H9 (cell line): Measurements from ENCODE around the gene COMMD9. TPM values are rescaled to one million over a fixed set of nuclear protein-coding genes. Genes with fewer than 3 reads are reported as not detected.

Experiments
- DNase-seq: peaks from one replicate; pipeline ENCODE4 v3.0.0-alpha.2; 2017
- H2AFZ ChIP-seq: one replicate; pipeline ENCODE4 v1.6.1; 2013; ENCODE audit warnings: mild to moderate bottlenecking, low read length, control low read depth, moderate library complexity
- H2AK5ac ChIP-seq: 2 replicates; pipeline ENCODE4 v1.6.1; 2013; ENCODE audit warnings: low read length, control low read depth, mixed read lengths; ENCODE audit not compliant: insufficient read length
- H2BK120ac ChIP-seq: one replicate; pipeline ENCODE4 v1.6.1; 2013; ENCODE audit warnings: low read depth, mild to moderate bottlenecking, low read length, control low read depth, inconsistent platforms; ENCODE audit not compliant: poor library complexity, severe bottlenecking
- H2BK12ac ChIP-seq: 2 replicates; pipeline ENCODE4 v1.6.1; 2013; ENCODE audit warnings: low read length, control low read depth, mixed read lengths, low read depth; ENCODE audit not compliant: insufficient read length
- H2BK15ac ChIP-seq: 2 replicates; pipeline ENCODE4 v1.6.1; 2013; ENCODE audit warnings: low read depth, low read length, control low read depth
- H2BK20ac ChIP-seq: one replicate; pipeline ENCODE4 v1.6.1; 2013; ENCODE audit warnings: low read depth, mild to moderate bottlenecking, low read length, control low read depth, inconsistent platforms; ENCODE audit not compliant: poor library complexity, severe bottlenecking
- H2BK5ac ChIP-seq: 2 replicates; pipeline ENCODE4 v1.6.1; 2013; ENCODE audit warnings: low read length, control low read depth, mixed read lengths; ENCODE audit not compliant: insufficient read length
- H3K14ac ChIP-seq: 2 replicates; pipeline ENCODE4 v1.6.1; 2013; ENCODE audit warnings: low read length, control low read depth; ENCODE audit not compliant: insufficient read depth
- H3K18ac ChIP-seq: 2 replicates; pipeline ENCODE4 v1.6.1; 2013; ENCODE audit warnings: low read depth, mild to moderate bottlenecking, mixed read lengths, low read length, control low read depth; ENCODE audit not compliant: insufficient read length
- H3K23ac ChIP-seq: 2 replicates; pipeline ENCODE4 v1.6.1; 2013; ENCODE audit warnings: low read length, control low read depth, mixed read lengths, low read depth; ENCODE audit not compliant: insufficient read length
- H3K23me2 ChIP-seq: 2 replicates; pipeline ENCODE4 v1.6.1; 2013; ENCODE audit warnings: low read depth, mild to moderate bottlenecking, mixed read lengths, low read length, control low read depth; ENCODE audit not compliant: insufficient read length, poor library complexity, severe bottlenecking
- H3K27ac ChIP-seq: 2 replicates; pipeline ENCODE4 v1.5.1; 2013; ENCODE audit warnings: low read length, control low read depth, mixed read lengths, low read depth; ENCODE audit not compliant: insufficient read length
- H3K27me3 ChIP-seq: 2 replicates; pipeline ENCODE4 v1.6.1; 2013; ENCODE audit warnings: low read length, control low read depth, inconsistent platforms; ENCODE audit not compliant: insufficient read depth
- H3K4ac ChIP-seq: 2 replicates; pipeline ENCODE4 v1.6.1; 2013; ENCODE audit warnings: low read depth, mild to moderate bottlenecking, control low read depth, inconsistent platforms, low read length, moderate library complexity
- H3K4me1 ChIP-seq: 2 replicates; pipeline ENCODE4 v1.6.1; 2013; ENCODE audit warnings: low read length, control low read depth, inconsistent platforms; ENCODE audit not compliant: insufficient read depth
- H3K4me2 ChIP-seq: 2 replicates; pipeline ENCODE4 v1.6.1; 2013; ENCODE audit warnings: low read length, control low read depth, mixed read lengths; ENCODE audit not compliant: insufficient read length, insufficient read depth
- H3K56ac ChIP-seq: 2 replicates; pipeline ENCODE4 v1.6.1; 2013; ENCODE audit warnings: low read depth, mild to moderate bottlenecking, mixed read lengths, low read length, control low read depth; ENCODE audit not compliant: insufficient read length
- H3K79me1 ChIP-seq: 2 replicates; pipeline ENCODE4 v1.6.1; 2013; ENCODE audit warnings: low read depth, mild to moderate bottlenecking, moderate library complexity, low read length, control low read depth, inconsistent platforms; ENCODE audit not compliant: insufficient read depth, poor library complexity, severe bottlenecking
- H3K79me2 ChIP-seq: 2 replicates; pipeline ENCODE4 v1.6.1; 2013; ENCODE audit warnings: low read length, control low read depth, inconsistent platforms; ENCODE audit not compliant: insufficient read depth
- H3K9ac ChIP-seq: 2 replicates; pipeline ENCODE4 v1.6.1; 2013; ENCODE audit warnings: low read length, control low read depth, mixed read lengths; ENCODE audit not compliant: insufficient read length; ENCODE audit errors: extremely low read depth
- H3K9me3 ChIP-seq: one replicate; pipeline ENCODE4 v1.6.1; 2013; ENCODE audit warnings: low read depth, low read length, inconsistent platforms; ENCODE audit not compliant: control insufficient read depth
- H3T11ph ChIP-seq: one replicate; pipeline ENCODE4 v1.6.1; 2013; ENCODE audit warnings: mild to moderate bottlenecking, low read length, control low read depth, inconsistent platforms
- H4K20me1 ChIP-seq: one replicate; pipeline ENCODE4 v1.6.1; 2013; ENCODE audit not compliant: control insufficient read depth, insufficient read length, insufficient read depth
- H4K5ac ChIP-seq: 2 replicates; pipeline ENCODE4 v1.6.1; 2013; ENCODE audit warnings: low read depth, mild to moderate bottlenecking, mixed read lengths, low read length, control low read depth; ENCODE audit not compliant: insufficient read length
- H4K8ac ChIP-seq: replicated peaks from 2 replicates; pipeline ENCODE4 v1.6.1; 2013; ENCODE audit warnings: low read length, control low read depth, mixed read lengths, low read depth; ENCODE audit not compliant: insufficient read length
- H4K91ac ChIP-seq: 2 replicates; pipeline ENCODE4 v1.6.1; 2013; ENCODE audit warnings: low read depth, mild to moderate bottlenecking, moderate library complexity, mixed read lengths, low read length, control low read depth; ENCODE audit not compliant: insufficient read length
- H3K27ac Mint-ChIP-seq, 3 experiments: 2 replicates in 2 of 3; 3 replicates in 1 of 3; pipeline ENCODE4 v1.8.0; 2020 to 2021; ENCODE audit warnings: mixed read lengths in 3 of 3, mild to moderate bottlenecking in 1 of 3, moderate library complexity in 1 of 3
- H3K27me3 Mint-ChIP-seq: 2 replicates; pipeline ENCODE4 v1.8.0; 2021; ENCODE audit warnings: low read depth, mild to moderate bottlenecking, moderate library complexity, mixed read lengths
- H3K36me3 Mint-ChIP-seq, 3 experiments: 2 replicates in 2 of 3; 3 replicates in 1 of 3; pipeline ENCODE4 v1.8.0; 2020 to 2021; ENCODE audit warnings: low read depth in 3 of 3, mixed read lengths in 3 of 3; ENCODE audit not compliant: insufficient read depth in 1 of 3
- H3K4me1 Mint-ChIP-seq, 2 experiments: 2 replicates each; pipeline ENCODE4 v1.8.0; 2020; ENCODE audit warnings: mixed read lengths in 2 of 2
- H3K4me3 Mint-ChIP-seq, 2 experiments: 2 replicates in 1 of 2; 3 replicates in 1 of 2; pipeline ENCODE4 v1.8.0; 2020 to 2021; ENCODE audit warnings: mild to moderate bottlenecking in 2 of 2, mixed read lengths in 2 of 2, moderate library complexity in 1 of 2
- H3K9me3 Mint-ChIP-seq, 2 experiments: 2 replicates in 1 of 2; 3 replicates in 1 of 2; pipeline ENCODE4 v1.8.0; 2020; ENCODE audit warnings: mild to moderate bottlenecking in 2 of 2, mixed read lengths in 2 of 2, moderate library complexity in 1 of 2
- WGBS: extraction: QIAGEN DNeasy Blood & Tissue Kit; methylation state at CpG from one replicate; pipeline ENCODE4 v1.1.7; 2013; ENCODE audit warnings: missing lambda C conversion rate, low lambda C conversion rate, mixed read lengths; ENCODE audit not compliant: insufficient read length; ENCODE audit errors: extremely low coverage; 5-methylcytosine and 5-hydroxymethylcytosine counted together
- total RNA-seq: library from RNA; stranded (reverse); gene quantifications from 2 replicates; pipeline ENCODE4 v1.2.1, GENCODE V29; 2021
- TF ChIP-seq, protein P1 (sequence below): fragments of 200-600 bp; sonication (generic); conservative IDR thresholded peaks from 3 replicates; pipeline ENCODE4 v1.8.0; 2021; ENCODE audit warnings: antibody characterized with exemption, mild to moderate bottlenecking

The COMMD9 gene
- total RNA-seq, 1 experiment from 2014 or later, result 47.0 TPM

DNA sequence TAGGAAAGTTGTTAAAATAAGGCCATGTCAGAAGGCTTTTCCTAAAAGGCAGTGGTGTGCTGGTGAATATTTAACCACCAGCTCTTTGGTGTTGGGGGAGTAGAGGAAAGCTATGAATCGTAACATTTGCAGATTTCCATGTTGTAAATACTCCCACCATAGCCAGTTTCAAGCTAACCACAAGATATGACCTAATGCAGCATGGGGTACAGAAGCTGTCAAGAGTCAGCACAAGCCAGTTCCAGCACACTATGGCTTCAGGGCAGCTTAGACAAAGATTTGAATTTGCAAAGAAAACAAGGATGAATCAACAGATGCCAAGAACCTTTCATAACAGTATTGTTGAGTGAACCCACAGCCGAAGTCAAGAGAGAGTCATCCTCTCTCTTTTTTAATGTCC is 40.0 kb downstream of the COMMD9 start:
- WGBS, result no CpG with 5 or more reads among the region's 2 CpGs

More for the DNA sequence above, 40.0 kb downstream of the COMMD9 start:
- H3K56ac ChIP-seq, result no peak overlapping the region
- H3K27me3 Mint-ChIP-seq, result peaks cover 3% of the 10 kb centered on the region; the same call in 1 of the 2 replicates
- H3K23ac ChIP-seq, result no peak overlapping the region
- no peak overlapping the region for H2AK5ac ChIP-seq
- no peak overlapping the region for H2BK15ac ChIP-seq
- no peaks in the 10 kb centered on the region for H3K23me2 ChIP-seq
- no peak overlapping the region for H4K91ac ChIP-seq
- H2BK20ac ChIP-seq, result no peak overlapping the region
- no peak overlapping the region for H3K4ac ChIP-seq
- H3K9me3 Mint-ChIP-seq, result no peaks in the 10 kb centered on the region
- H3K4me1 ChIP-seq, result no peaks in the 10 kb centered on the region
- H3T11ph ChIP-seq, result no peak overlapping the region
- H4K5ac ChIP-seq, result no peak overlapping the region
- no peak overlapping the region for H2BK12ac ChIP-seq
- no peak overlapping the region for H3K4me3 Mint-ChIP-seq
- H3K27me3 ChIP-seq, result no peaks in the 10 kb centered on the region
- no peaks in the 10 kb centered on the region for H4K20me1 ChIP-seq
- H3K36me3 Mint-ChIP-seq, result no peaks in the 10 kb centered on the region; a peak in 1 of 7 replicates
- no peak overlapping the region for H3K27ac ChIP-seq
- no peak overlapping the region for H4K8ac ChIP-seq
- H2BK5ac ChIP-seq, result no peak overlapping the region
- H2AFZ ChIP-seq, result no peak overlapping the region
- H3K4me1 Mint-ChIP-seq, result peaks cover 6 to 12% of the 10 kb centered on the region in 2 experiments; a peak in 3 of 4 replicates
- TF ChIP-seq, protein P1, sequence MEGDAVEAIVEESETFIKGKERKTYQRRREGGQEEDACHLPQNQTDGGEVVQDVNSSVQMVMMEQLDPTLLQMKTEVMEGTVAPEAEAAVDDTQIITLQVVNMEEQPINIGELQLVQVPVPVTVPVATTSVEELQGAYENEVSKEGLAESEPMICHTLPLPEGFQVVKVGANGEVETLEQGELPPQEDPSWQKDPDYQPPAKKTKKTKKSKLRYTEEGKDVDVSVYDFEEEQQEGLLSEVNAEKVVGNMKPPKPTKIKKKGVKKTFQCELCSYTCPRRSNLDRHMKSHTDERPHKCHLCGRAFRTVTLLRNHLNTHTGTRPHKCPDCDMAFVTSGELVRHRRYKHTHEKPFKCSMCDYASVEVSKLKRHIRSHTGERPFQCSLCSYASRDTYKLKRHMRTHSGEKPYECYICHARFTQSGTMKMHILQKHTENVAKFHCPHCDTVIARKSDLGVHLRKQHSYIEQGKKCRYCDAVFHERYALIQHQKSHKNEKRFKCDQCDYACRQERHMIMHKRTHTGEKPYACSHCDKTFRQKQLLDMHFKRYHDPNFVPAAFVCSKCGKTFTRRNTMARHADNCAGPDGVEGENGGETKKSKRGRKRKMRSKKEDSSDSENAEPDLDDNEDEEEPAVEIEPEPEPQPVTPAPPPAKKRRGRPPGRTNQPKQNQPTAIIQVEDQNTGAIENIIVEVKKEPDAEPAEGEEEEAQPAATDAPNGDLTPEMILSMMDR, result no peak
- no peaks in the 10 kb centered on the region for H3K79me1 ChIP-seq
- DNase-seq, result no peak
- no peak overlapping the region for H2BK120ac ChIP-seq
- H3K27ac Mint-ChIP-seq, result no peak overlapping the region
- no peak overlapping the region for H3K9ac ChIP-seq
- H3K79me2 ChIP-seq, result no peaks in the 10 kb centered on the region
- H3K14ac ChIP-seq, result no peak overlapping the region
- H3K18ac ChIP-seq, result no peak overlapping the region
- H3K9me3 ChIP-seq, result no peaks in the 10 kb centered on the region
- no peak overlapping the region for H3K4me2 ChIP-seq
